HG03571 (cell line): ENCODE results near the gene RAB8B.

ENCODE experiments used
- ATAC-seq: cut with Tn5 transposase; IDR thresholded peaks from one replicate; pipeline ENCODE4 v1.9.1; 2021; ENCODE audit not compliant: unreplicated experiment

The RAB8B gene

GRCh38 chr15:63181648-63182047, 7.8 kb upstream of the RAB8B start:
- ATAC-seq = no peak

DNA sequence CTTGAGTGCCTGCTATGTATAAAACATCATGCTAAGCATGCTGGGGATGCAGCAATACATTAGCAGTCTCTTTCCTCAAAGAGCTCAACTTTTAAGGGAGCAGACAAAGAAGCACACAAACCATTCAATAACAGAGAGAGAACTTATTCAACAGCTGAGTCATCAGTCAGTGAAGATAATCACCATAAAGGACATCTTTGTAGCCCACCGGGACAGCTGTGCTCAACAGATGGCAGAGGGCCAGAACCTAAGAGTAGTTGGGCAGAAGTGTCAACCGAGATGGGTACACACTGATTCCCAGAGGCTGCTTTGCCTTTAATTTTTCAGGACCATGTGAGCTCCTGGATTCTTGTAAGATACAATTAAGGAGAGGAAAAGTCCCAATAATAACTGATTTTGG, 4.2 kb upstream of the RAB8B start:
- ATAC-seq = no peak

- ATAC-seq = no peak
Observed at GRCh38 chr15:63186065-63186464, 3.3 kb upstream of the RAB8B start.

DNA sequence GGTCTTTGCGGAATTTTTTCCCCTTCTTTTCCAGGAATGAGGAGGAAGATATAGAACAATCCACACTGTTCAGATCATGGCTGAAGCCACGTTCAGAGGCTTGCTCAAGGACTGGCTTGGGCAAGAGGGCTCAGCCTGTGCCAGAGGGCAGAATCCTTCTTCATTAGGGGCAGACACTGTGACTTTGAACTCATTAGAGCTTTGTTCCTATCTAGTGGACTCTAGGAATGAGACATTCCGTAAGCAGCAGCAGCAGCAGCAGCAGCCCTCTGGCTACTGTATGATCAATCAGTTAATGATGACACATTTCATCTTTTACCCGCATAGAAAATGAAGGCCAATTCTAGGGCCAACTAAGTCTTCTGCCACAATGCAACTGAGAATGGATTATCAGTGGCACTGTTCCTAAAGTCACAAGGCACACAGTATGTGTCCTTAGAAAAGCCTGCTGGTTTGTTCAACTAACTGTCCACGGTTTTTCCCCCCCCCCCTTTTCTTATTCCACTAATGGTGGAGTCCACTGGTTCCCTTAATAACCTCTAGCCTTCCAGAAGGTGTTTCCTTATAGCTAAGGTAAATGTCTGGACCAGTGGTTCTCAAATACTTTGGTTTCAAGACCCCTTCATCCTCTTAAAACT, 1.7 kb upstream of the RAB8B start:
- ATAC-seq = no peak

DNA sequence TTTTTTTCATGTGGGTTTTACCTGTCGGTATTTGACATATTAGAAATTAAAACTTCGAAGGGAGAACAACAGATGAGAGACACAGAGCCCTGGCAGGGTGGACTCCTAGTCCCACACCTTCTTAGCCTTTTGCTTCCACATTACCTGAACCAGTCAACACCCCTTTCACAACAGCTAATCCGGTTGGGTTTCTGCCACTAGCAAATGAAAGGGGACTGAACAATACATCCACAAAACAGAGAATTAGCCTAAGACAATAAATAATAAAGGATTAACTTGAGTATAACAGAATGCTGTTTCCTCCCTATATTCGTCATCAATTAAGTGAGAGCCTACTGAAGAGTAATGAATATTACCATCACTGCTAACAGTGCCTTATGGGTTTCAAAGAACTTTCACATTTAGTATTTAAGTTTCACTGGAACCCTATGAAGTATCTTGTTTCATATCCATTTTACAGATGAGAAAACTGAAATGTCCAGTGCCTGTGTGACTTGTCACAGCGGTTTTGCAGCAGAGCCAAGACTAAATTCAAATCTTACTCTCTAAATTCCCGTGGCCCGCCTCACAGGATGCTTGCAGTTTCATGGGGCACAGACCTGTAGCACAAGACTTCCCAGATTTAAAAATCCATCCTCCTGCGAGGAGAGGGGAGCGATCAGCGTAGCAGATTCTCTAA, 1.0 kb upstream of the RAB8B start:
- no peak for ATAC-seq

DNA sequence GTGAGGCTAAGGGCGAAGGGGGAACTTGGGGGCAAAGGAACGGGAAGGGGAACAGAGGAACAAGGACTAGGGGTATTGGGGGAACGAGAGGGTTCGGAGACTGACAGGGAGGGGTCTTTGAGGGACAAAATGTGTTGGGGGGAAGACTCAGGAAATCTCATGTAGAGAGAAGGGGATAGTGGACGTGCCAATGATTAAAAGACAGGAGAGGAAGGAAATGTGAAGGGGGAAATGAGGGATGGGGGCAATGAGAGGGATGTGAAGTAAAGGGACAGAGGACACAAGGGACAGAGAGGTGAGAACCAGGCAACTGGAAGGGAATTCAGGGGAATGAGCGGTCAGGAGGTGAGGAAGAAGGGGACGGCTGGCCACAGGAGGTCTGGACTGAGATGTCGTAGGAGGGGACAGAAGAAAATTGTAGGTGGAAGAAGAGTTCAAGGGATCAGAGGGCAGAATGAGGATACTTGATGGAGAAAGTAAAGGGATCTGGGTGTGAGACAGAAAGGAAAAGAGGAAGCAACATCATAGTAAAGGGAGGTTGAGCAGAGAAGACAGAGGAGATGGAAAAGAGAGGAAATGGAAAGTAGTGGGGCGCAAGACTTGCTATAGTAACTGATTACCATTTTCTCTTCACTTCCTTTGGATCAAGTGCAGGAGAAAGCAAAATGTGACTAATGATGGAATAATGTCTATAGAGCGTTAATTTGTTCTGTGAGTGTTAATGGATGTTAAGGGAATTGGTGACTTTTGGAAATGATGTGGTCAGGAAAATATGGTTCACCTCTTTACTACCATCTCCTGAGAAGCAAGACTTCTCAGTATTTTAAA, 749 bp downstream of the RAB8B start:
- no peak for ATAC-seq

DNA sequence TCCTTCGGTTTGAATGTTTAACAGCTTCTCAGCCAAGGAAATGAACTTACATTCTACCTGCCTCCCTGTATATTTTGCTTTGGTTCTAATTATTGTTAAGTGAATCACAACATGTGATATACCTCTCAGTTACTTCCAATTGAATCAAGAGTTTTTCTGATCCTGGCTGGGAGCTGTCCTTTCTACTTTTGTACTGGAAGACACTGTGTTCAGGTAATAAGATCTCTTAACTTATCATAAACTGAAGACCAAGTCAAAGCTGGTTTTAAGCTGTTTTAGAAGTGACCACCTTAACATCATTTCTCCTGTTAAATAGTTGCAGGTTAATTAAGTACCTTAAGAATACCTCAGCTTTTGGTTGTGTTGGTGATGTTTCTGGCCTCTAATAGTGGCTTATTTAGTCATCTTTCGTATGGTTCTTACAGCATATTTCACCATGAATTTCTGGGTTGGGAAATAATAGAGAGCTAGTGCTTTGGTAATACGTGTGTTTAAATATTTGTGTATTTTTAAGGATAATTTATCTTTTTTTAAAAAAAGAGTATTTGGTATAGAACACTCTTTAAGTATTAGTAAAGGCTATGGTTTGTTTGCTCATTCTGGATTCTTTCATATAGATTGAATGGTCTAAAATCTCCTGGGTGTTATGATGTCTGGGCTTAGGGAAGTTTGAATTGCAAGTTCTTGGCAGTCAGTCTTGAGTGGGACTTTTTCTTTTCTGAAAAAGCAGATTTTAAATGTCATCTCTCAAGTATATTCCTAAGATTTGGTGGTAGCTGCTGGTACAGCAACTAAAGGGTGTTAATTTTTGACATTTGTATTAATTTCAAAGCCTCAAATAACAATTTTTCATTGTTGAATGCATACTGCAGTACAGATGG, 1.6 kb downstream of the RAB8B start:
- ATAC-seq = no peak

- ATAC-seq = peak; percentile 41
Observed at GRCh38 chr15:63191895-63192618, 2.7 kb downstream of the RAB8B start.

DNA sequence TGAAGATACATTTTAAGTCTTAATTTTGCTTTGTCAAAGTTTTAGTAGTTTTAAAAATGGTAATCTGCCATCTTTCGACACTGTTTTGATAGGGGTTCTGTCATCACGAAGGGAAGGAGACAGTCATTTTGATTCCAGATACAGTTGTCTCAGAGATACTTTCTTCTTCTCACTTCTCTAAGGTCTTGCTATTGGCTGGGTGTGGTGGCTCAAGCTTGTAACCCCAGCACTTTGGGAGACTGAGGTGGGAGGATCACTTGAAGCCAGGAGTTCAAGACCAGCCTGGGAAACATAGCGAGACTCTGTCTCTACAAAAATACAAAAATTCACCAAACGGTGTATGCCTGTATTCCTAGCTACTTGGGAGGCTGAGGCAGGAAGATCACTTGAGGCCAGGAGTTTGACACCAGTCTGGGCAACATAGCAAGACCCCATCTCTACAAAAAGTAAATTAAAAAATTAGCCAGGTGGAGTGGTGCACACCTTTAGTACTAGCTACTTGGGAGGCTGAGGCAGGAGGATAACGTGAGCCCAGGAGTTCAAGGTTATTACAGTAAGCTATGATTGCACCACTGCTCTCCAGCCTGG, 3.3 kb downstream of the RAB8B start:
- no peak for ATAC-seq

DNA sequence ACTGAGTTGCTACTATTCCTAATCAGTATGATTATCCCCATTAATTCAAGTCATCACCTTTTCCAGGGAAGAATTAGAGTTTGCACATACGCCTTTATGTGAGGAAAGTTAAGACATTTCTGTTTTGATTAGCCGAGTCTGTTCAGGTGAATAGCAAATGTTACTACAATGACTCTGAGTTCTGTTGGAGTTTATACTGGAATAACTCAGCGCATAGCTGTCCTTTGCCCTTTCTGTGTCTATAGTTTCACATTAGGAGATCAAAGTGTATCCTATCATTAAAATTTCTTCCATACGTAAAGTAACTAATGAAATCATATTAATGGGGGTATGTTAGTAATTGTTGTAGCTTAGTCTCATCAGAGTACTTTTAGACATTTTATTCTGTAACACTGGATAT, 4.9 kb downstream of the RAB8B start:
- no peak for ATAC-seq

GRCh38 chr15:63194880-63195568, 5.6 kb downstream of the RAB8B start:
- no peak for ATAC-seq

- ATAC-seq = no peak
Observed at GRCh38 chr15:63195569-63196015, 6.2 kb downstream of the RAB8B start.

GRCh38 chr15:63196842-63197241, 7.4 kb downstream of the RAB8B start:
- no peak for ATAC-seq

DNA sequence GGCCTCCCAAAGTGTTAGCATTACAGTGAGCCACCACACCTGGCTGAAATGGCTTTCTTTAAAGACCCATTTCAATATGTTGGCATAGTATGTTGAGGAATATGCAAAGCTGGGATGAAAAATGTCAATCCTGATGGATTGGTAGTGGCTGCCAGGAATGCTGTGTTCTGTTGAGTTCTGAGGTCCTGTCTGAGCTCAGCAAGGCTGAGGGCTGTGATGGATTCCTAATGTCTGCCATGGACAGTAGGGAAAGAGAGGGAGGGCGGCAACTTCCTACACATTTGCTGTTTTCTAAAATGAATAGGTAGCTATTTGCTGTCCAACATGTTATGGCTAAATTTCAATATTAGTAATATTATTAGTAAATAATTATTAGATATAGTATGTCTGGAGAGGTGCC, 8.2 kb downstream of the RAB8B start:
- no peak for ATAC-seq

DNA sequence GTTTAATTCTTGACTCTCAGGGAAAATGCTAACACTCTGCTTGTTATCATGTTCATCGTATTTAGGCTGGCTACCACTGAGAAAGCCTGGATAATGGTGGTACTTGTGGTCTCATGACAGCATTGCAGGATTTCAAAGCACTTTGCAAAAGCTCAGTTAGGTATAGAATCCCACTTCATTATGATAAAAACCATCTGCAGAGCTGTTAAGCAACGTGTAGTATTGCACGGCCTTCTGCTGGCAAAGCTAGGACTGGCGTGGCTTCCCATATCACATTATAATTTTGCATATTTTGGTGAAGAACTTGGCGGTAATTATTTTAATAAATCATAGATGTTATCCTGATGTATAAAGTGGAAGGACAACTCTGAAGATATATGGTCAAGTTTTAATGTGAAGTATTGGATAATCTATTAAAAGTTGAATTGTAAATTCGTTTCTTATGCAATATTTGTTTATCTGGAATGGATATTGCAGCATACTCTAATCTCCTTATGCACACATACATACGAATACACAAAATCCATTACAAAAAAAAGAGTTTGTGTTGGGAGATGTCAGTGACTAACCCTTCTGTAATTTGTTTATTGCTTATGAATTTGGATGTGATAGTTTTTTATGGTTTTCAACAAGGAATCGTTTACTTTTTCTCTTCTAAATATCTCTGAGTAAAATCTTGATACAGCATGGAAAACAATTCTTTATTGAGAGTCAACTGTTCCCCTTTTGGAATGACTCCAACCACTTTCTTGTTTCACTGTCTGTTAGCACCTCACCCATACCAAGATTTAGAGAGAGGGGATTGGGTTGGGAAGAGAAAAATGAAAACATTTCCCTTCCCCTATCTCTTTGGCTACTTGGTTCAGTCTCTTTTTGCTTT, 9.2 kb downstream of the RAB8B start:
- ATAC-seq = no peak

DNA sequence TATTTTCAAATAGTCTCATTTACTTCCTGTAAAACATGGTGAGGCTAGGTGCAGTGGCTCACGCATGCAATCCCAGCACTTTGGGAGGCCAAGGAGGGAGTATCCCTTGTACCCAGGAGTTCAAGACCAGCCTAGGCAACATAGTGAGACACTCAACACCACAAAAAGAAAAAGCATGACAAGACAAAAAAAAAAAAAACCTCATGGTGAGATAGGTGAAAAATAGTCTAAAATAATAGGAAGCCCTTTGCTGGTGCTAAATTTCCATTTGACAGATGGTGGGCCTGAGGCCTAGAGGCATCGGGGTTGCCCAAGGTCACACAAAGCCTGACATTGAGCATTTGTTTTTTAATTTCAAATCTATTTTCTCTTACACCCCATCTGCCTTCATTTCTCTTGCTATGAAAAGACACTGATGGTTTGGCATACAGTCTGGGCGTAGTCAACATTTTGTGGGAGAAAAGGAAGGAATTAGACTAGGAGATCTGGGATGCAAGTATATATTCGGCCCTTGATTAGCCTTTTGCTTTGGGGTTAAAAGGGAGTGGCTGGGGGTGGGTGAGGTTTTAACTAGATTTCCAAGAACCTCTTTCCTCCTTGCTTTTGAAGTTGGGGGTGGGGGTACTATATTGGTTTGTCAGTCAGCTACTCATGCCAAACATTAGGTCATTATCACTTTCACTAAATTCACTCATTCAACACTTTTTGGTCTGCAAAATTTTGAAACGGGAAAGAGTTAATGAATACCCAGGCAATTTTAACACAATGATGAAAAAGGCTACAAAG, 11.3 kb downstream of the RAB8B start:
- ATAC-seq = no peak

- no peak for ATAC-seq
Observed at GRCh38 chr15:63202861-63203260, 13.5 kb downstream of the RAB8B start.
